Peyer's patch (tissue), 4 donors: ENCODE data around the gene NPDC1. TPM values are rescaled to one million over a fixed set of nuclear protein-coding genes. Genes with fewer than 3 reads are reported as not detected.
A peak's percentile ranks its signal among the peaks of the same experiment; 100 is the strongest.
"Not testable (repeated sequence)": the region's sequence is repeated elsewhere in the genome, so short reads cannot be mapped to it uniquely, and the experiment has no call there.

Source experiments
- DNase-seq, 3 donors: peaks; one replicate each; pipeline ENCODE4 v3.0.0-alpha.2; 2017 to 2019
- H3K27ac ChIP-seq, 4 donors: fragments of 200-600 bp; sonication (generic); one replicate each; pipeline ENCODE4 v1.5.1; 2016 to 2019
- H3K27me3 ChIP-seq, 2 donors: fragments of 200-600 bp; sonication (generic); one replicate each; pipeline ENCODE4 v1.5.1; 2019
- H3K36me3 ChIP-seq, 3 donors: fragments of 200-600 bp; sonication (generic); one replicate each; pipeline ENCODE4 v1.5.1; 2016 to 2019
- H3K4me1 ChIP-seq, 4 donors: fragments of 200-600 bp; sonication (generic); one replicate each; pipeline ENCODE4 v1.5.1; 2016 to 2019
- H3K4me3 ChIP-seq, 4 donors: fragments of 200-600 bp; sonication (generic); 1 replicate in 3 of 4; 2 replicates in 1 of 4; pipeline ENCODE4 v1.5.1; 2016 to 2019; ENCODE audit warnings: mild to moderate bottlenecking in 1 of 4
- H3K9me3 ChIP-seq, 4 donors: fragments of 200-600 bp; sonication (generic); one replicate each; pipeline ENCODE4 v1.5.1; 2016 to 2019; ENCODE audit warnings: mild to moderate bottlenecking in 1 of 4
- POLR2A ChIP-seq, 2 donors: fragments of 450-650 bp; IDR thresholded peaks; one replicate each; pipeline ENCODE4 v1.5.1; 2017; ENCODE audit warnings: antibody characterized with exemption in 2 of 2, mild to moderate bottlenecking in 2 of 2, moderate library complexity in 2 of 2
- total RNA-seq, 4 donors: library from RNA; depleted of rRNA; stranded (reverse); fragments of >200 nt; gene quantifications; one replicate each; pipeline ENCODE4 v1.1.0, GENCODE V29; 2016
- TF ChIP-seq, protein P1 (sequence below), 6 experiments: fragments of 450-650 bp in 4 of 6; fragments of 200-600 bp in 2 of 6; sonication (generic) in 1 of 6; IDR thresholded peaks; one replicate each; pipeline ENCODE4 v1.5.1; 2017 to 2019; ENCODE audit warnings: antibody characterized with exemption in 6 of 6, mild to moderate bottlenecking in 3 of 6, moderate library complexity in 1 of 6

The NPDC1 gene
- total RNA-seq, 4 donors from 2014 or later: 54.2 to 106 (median 83.8) TPM

DNA sequence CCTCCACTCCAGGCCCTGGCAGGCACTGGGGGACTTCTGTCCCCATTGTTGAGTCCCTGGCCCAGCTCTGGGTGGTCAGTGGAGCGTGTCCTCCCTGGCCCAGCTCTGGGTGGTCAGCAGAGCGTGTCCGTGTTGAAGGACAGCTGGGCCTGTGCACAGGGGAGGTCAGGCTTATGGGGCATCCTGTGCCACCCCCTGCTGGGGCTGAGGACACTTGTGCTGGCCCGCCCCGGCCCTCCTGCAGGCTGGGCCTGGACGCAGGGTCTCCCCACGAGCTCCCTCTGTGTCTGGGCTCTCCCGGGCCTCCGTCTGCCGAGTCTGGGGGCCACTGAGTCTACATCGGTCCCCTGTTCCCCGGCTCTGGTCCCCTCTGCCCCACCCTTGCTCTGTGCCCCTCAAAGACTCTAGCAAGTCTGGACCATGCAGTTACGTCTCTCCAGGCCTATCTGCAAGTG, 38.1 kb downstream of the NPDC1 start:
- H3K9me3 ChIP-seq: no peaks in the 10 kb centered on the region
- H3K4me3 ChIP-seq: no peak overlapping the region
- no peak overlapping the region for H3K27ac ChIP-seq
- peaks cover 0 to 34% (median 0%) of the 10 kb centered on the region in 3 donors for H3K36me3 ChIP-seq
- DNase-seq: no peak
- TF ChIP-seq POLR2A (IDR thresholded peaks at IDR 0.05): no peak
- TF ChIP-seq, protein P1, sequence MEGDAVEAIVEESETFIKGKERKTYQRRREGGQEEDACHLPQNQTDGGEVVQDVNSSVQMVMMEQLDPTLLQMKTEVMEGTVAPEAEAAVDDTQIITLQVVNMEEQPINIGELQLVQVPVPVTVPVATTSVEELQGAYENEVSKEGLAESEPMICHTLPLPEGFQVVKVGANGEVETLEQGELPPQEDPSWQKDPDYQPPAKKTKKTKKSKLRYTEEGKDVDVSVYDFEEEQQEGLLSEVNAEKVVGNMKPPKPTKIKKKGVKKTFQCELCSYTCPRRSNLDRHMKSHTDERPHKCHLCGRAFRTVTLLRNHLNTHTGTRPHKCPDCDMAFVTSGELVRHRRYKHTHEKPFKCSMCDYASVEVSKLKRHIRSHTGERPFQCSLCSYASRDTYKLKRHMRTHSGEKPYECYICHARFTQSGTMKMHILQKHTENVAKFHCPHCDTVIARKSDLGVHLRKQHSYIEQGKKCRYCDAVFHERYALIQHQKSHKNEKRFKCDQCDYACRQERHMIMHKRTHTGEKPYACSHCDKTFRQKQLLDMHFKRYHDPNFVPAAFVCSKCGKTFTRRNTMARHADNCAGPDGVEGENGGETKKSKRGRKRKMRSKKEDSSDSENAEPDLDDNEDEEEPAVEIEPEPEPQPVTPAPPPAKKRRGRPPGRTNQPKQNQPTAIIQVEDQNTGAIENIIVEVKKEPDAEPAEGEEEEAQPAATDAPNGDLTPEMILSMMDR (IDR thresholded peaks at IDR 0.05): no peak
- H3K27me3 ChIP-seq: no peaks in the 10 kb centered on the region
- H3K4me1 ChIP-seq: peaks cover 0 to 15% (median 0%) of the 10 kb centered on the region in 4 donors

DNA sequence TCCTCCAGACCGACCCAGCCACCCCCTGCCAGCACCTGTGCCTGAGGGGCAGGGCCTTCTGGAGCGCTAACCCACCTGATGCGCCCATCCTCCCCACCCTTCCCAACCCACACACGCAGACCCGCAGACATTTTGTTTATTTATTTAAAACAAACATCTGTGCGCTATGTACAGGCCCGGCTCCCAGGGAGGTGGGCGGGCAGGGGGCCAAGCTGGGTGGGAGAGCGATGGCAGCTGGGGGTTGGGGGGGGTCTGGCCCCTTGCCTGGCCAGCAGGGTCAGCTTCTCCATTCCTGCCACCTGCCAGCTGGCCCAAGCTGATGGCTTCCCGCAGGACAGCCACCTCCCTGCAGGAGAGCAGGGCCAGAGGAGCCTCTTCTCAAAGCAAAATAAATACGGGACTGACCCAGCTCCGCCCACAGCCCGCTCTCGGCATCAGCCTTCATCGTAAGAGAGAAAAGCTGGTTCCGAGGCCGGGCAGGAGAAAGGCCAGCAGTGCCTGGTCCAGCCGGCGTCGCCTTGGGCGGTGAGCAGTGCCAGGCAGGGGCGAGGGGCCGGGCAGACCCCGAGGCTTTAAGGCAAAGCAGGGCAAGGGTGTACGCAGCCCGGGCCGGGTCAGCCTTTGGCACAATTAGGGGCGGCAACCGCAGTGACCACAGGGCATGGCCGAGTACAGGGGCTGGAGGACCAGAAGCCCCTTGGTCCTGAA, 38.7 kb downstream of the NPDC1 start:
- peaks cover 0 to 15% (median 0%) of the 10 kb centered on the region in 4 donors for H3K4me1 ChIP-seq
- H3K9me3 ChIP-seq: no peaks in the 10 kb centered on the region
- no peak overlapping the region for H3K4me3 ChIP-seq
- TF ChIP-seq POLR2A (IDR thresholded peaks at IDR 0.05): no peak
- TF ChIP-seq, protein P1 (IDR thresholded peaks at IDR 0.05): no peak
- H3K27me3 ChIP-seq: no peaks in the 10 kb centered on the region
- DNase-seq: no peak
- peaks cover 0 to 28% (median 0%) of the 10 kb centered on the region in 3 donors for H3K36me3 ChIP-seq
- H3K27ac ChIP-seq: no peak overlapping the region

DNA sequence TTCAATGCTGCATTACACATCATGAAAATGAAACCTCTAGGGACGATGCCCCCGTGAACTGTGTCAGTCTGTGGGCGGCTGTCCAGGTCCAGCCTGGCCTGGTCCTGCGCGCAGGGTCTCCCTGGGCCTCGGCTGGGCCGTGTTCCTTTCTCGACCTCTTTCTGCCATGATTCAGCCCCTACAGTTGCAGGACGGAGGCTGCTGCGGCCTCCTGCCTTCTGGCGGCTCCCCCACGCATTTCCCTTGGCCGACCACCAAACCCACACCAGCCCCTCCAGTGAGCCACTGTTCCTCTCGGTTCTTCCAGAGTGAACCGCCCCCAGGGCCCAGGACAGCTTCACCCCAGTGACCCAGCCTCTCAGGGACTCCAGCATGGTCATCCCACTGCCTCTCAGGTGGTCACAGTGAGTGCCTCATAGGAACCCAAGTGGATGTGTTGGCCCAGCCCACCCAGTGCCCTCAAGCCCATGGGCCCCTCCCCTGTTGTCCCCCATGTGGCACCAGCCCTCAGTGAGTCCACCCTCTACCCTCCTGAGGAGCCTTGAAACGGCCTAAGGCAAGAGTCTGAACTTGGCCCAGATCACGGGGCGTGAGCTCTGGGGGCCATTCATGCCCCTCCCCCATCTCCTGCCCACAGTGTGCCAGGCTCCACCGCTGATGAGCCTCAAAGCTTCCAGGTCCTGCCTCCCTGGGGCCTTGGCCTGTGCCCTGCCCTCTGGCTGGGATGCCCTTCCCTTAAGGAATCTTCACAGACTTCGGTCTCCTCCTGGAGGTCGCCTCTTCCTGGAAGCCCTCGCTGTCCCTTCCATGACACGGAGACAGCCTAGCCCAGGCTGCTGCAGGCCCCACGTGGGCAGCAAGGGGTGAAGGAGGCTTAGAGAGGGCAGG, 39.6 kb downstream of the NPDC1 start:
- DNase-seq: no peak
- Histone ChIP-seq H3K4me1 (peaks cover 0 to 15% (median 0%) of the 10 kb centered on the region in 4 donors), H3K9me3 (no peaks in the 10 kb centered on the region), H3K27me3 (no peaks in the 10 kb centered on the region), H3K36me3 (peaks cover 0 to 19% (median 0%) of the 10 kb centered on the region in 3 donors), H3K4me3 (no peak overlapping the region), H3K27ac (no peak overlapping the region)
- TF ChIP-seq, protein P1 (IDR thresholded peaks at IDR 0.05): no peak
- TF ChIP-seq POLR2A (IDR thresholded peaks at IDR 0.05): no peak

DNA sequence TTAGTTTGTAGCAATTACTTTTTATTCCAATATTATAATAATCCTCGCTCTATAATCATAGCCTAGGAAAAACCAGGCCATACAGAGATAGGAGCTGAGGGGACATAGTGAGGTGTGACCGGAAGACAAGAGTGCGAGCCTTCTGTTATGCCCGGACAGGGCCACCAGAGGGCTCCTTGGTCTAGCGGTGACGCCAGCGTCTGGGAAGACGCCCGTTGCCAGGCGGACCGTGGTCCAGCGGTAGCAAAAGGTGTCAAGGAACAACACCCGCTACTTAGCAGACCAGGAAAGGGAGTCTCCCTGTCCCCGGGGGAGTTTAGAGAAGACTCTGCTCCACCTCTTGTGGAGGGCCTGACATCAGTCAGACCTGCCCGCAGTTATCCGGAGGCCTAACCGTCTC, 41.7 kb downstream of the NPDC1 start:
- DNase-seq: peak in 1 of 3 donors; percentile 64
- H3K27ac ChIP-seq, H3K36me3 ChIP-seq, H3K27me3 ChIP-seq, H3K4me3 ChIP-seq, H3K9me3 ChIP-seq: not testable (repeated sequence)
- TF ChIP-seq, protein P1 (IDR thresholded peaks at IDR 0.05): peak in 5 of 6 experiments; percentile 13 to 67 (median 52)
- peaks cover 0 to 15% (median 0%) of the 10 kb centered on the region in 4 donors for H3K4me1 ChIP-seq

DNA sequence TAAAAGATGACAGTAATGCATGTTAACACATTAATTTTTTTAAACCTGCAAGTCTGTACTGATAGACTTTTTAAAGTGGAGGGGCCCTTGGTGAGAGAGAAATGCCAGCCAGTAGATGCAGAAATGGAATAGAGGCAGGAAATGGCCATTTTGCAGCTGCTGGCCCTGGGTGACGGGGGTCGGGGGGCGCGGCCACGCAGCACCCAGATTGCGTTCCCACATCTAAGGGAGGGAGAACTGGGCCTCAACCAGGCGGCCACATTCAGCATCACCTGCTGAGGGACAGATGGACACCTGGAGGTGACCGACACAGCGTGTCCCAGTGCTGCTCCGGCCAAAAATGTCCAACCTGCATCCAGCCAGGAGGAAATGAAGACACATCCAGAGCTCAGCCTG, 43.3 kb downstream of the NPDC1 start:
- no peaks in the 10 kb centered on the region for H3K36me3 ChIP-seq
- TF ChIP-seq, protein P1 (IDR thresholded peaks at IDR 0.05): no peak
- TF ChIP-seq POLR2A (IDR thresholded peaks at IDR 0.05): no peak
- H3K4me3 ChIP-seq: no peak overlapping the region
- no peak overlapping the region for H3K27ac ChIP-seq
- no peaks in the 10 kb centered on the region for H3K9me3 ChIP-seq
- no peaks in the 10 kb centered on the region for H3K27me3 ChIP-seq
- H3K4me1 ChIP-seq: peaks cover 0 to 12% (median 2%) of the 10 kb centered on the region in 4 donors
- no peak for DNase-seq
